Activated CD4-positive, alpha-beta T cell treated with anti-CD3 and anti-CD28 coated beads, Interleukin-10, Interleukin-2, amounts not matched to agents 100 ng/mL and 50 ng/mL, durations not matched to agents 16 hours and 8 hours (primary cell): Measurements from ENCODE around the gene SCO2.
A peak's percentile ranks its signal among the peaks of the same experiment; 100 is the strongest.

ENCODE experiments used
- DNase-seq: peaks from one replicate; pipeline ENCODE4 v3.0.0-alpha.2; 2020

The SCO2 gene

DNA sequence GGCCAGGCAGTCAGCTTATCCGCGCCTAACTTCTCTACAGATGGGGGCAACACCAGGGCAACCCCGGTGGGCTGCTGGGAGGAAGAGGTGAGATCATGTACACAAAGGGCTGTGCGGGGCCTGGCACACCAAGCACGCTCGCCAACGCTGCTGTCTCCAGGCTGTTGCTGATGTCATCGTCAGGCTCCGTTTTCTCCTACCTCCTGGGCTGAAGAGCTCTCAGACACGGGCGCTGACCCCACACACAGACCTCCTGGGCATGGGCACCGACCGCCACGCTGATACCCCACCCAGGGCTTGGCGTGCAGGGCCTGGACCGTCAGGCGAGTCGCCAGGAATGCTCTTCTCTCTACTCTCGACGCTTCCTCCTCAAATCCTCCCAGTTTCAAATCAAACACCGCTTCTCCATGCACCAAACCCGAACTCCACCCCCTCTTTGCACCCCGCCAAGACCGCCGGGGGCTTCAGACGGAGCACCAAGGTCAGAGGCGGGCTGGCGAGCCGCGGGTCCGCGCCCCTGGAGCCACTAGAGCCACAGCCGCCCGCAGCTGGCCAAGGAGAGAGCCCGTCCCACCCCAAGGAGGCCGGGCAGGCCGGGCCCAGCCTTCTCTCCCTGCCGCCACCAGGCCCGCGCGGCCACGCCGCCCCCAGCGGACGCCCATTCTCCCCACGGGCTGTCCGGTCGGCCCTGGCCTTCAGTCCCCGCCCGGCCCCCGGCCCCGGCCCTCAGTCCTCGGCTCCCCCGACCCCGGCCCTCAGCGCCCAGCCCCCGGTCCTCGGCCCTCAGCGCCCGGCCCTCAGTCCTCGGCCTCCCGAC lies 51.3 kb downstream of the SCO2 start:
- DNase-seq: peak; percentile 57
